HG03025 (cell line): ENCODE data around the gene CHRD.
"Not testable (repeated sequence)": the region's sequence is repeated elsewhere in the genome, so short reads cannot be mapped to it uniquely, and the experiment has no call there.

Source experiments
- ATAC-seq: cut with Tn5 transposase; IDR thresholded peaks from one replicate; pipeline ENCODE4 v1.9.1; 2021; ENCODE audit warnings: mild to moderate bottlenecking, moderate library complexity; ENCODE audit not compliant: unreplicated experiment, low FRiP score

The CHRD gene

GRCh38 chr3:184379358-184380184 lies at the start of gene CHRD:
Gene CHRD, plus strand, starts transcription at chr3:184380054. Its CDS starts 265 bp downstream, at chr3:184380319.
- no peak for ATAC-seq

DNA sequence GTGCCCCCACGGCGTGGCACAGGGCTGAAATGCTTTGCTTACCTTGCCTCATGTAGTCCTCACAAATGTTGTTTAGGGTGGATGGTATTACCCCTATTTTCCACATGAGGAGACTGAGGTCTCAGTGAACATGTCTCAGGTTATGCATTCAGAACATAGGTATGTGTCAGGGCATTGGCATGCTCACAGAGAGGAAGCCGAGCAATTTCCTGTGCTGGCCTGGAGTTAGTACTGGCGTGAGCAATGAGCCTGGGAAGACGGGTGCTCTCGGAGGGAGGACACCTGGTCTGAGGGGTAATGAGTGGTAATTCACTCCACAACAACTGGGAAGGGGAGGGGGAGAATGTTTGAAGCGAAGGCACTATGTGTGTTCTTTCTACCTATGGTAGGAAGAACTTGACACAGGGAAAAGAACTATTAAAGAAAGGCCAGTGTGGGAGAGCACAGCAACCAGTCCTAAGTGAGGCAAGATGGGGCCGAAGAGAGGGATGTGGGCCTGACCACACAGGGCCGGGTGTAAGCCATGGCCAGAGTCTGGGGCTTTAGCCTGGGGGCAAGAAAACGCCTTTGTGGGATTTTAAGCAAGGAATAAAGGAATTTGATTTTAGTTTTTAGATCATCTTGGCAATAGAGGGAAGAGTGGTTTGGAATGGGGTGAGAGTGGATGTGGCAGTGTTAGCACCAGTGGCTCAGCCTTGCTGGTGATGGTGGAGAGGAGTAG lies 47.3 kb upstream of the CHRD start:
- no peak for ATAC-seq

DNA sequence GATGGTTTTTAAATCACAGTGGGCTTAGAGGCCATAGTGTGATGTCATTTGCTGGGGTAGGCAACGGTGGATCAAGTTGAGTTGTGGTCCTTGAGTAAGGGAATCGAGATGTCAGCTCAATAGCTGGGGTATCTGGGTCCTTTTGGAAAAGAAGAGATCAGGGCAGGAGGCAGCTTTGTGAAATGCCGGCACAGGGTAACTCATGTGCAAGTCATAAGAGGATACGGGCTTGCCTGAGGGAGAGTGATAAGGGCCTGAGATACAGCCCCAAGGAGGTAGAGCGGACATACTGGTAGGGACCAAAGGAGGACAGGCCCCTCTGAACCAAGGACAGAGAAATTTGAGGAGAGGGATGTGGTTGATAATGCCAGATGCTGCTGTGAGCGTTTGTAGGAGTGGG lies 46.7 kb upstream of the CHRD start:
- ATAC-seq = no peak

- ATAC-seq = no peak
Observed at GRCh38 chr3:184333700-184334099, 46.2 kb upstream of the CHRD start.

- ATAC-seq = no peak
Observed at GRCh38 chr3:184334470-184335158, 45.2 kb upstream of the CHRD start.

DNA sequence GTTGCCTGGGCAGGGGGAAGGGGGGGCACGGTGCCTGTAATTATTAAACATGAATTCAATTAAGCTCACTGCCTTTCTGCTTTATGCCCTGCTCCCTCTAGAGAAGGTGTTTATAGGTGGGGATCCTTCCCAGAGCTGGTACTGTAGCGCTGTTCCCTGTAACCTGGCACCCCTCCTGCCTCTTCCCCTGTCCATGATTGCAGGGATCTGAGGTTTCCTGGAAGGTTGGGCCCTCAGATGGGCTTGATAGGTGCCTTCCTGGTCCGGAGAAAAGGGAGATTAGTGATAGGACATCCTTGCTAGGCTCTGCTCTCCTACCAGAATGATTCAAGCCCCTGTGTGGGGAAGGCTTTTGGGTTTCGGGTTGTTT lies 44.6 kb upstream of the CHRD start:
- ATAC-seq = no peak

DNA sequence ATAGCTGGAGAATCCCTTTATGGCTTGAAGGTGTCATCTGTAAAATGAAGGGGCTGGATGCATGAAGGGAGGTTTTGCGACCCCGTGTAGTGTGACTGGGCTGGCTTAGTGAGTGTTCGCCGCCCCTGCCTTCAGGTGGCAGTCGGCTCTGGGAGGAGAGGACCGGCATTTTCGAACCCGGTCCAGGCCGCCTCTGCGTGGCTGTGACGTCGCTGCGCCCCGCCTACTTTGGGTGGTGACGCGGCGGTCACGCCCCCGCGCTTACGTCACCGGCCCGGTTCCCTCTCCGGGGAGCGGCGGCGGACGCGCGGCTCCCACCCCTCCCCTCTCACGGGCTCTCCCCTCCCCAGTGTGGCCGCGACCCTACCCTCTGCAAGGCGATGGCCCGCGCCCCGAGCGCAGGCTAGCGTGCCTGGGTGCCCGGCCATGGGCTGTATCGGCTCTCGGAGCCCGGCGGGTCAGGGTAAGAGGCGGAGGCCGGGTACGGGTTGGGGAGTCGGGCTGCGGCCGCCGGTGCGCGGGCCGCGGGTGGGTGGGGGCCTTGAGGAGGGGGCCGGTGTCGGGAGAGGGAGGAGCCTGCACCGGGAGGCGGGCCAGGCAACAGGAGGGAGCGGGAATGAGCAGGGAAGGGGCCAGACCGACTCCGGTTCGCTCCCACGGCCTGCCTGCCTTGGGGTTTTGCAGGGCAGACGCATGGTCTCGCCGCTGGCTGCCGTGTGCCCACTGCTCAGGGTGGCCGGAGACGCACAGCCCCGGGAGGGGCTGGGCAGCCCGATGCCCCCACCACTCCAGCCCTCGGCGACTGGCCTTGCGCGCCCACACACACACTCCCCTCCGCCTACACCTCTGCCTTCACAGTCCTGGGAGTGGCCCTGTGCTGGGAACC lies 44.0 kb upstream of the CHRD start:
- no peak for ATAC-seq

DNA sequence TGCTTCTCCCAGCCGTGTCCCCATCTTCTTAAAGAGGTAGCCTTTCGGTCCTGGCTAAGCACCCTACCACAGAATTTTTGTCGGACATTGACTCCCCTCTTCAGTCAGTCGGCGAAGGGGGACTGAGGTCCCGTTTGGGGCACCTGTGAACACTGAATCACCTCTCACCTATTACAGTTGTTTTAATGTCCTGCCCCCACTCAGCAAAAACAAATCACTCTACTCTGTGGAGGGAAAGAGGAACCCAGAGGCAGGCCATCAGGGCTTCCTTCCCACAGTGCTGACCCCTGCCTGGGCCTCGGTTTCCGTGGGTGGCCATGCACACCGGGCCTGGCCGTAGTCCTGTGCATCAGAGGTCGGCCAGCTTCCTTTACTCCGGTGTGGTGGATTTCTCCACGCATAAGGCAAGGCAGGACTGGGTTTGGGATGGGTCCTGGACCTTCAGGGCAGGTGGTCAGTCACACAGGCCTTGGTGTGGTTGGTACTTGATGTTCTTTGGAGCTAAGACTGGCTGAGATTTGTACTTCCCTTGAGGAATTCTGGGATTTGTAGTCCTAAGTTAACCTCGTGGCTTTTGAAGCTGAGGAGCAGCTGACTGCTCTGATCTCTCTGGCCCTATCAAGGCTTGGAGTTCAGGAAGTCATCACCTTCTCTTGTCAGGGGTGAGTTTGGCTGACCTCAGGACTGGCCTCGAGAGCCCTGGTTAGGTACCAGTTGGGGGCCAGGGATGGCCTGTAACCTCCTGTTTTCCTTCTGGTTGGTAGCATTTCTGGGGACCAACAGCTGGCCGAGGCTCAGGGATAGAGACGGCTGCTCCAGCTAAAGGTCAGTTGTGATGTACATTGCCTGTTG lies 43.1 kb upstream of the CHRD start:
- no peak for ATAC-seq

DNA sequence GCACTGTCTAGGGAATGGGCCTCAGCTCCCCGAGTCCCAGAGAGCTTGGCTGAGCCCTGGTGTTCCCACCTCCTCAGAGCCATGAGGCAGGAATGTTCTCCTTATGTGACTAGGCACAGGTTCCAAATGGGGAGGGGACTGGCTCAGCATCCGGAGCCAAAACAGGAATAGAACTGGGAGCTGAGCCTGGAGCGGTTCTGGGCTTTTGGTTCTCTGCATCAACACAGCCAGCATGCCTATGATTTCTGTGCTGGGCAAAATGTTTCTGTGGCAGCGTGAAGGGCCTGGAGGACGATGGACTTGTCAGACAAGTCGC lies 42.5 kb upstream of the CHRD start, which contains the start of gene FAM131A:
TSS of gene FAM131A (plus strand) at position 202 of the 316 bp plus-strand sequence. CDS start at position 233, 31 bp downstream.
- no peak for ATAC-seq

DNA sequence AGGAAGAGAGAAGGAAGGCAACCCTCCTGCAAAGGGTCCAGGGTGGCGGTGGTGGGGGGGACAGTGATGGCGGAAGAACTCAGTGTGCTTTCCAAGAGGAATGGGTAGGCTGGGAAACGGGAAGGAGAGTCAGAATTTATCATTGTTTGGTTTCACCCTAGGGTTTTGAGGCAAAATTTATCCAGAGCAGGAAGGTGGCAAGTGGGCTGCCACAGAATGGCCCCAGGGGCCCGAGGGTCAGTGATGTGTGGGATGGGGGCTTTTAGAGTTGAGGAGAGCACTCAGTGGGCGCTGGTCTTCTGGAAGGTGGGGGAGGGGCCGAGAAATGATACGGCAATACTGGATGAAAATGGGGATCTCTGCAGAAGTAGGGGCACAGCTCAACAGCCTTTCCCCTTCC lies 41.9 kb upstream of the CHRD start:
- no peak for ATAC-seq

- no peak for ATAC-seq
Observed at GRCh38 chr3:184338511-184338945, 41.3 kb upstream of the CHRD start.

- no peak for ATAC-seq
Observed at GRCh38 chr3:184339001-184339400, 40.9 kb upstream of the CHRD start.

DNA sequence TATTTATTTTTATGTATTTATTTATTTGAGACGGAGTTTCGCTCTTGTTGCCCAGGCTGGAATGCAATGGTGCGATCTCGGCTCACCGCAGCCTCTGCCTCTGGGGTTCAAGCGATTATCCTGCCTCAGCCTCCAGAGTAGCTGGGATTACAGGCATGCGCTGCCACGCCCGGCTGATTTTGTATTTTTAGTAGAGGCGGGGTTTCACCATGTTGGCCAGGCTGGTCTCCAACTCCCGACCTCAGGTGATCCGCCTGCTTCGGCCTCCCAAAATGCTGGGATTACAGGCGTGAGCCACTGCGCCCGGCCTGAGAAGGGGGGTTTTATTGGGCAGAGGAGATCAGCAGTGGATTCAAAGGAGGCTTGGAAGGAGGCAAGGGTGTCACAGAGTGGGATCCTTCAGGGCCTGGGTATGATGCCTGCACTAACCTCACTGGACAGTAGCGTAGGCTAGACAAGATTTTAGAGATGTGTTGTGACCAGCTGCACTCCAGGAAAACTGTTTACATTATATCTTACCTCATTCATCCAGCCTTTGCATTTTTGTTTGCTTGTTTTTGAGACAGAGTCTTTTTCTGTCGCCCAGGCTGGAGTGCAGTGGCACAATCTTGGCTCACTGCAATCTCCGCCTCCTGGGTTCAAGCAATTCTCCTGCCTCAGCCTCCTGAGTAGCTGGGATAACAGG lies 40.3 kb upstream of the CHRD start:
- not testable (repeated sequence) for ATAC-seq

GRCh38 chr3:184341925-184342324 lies 37.9 kb upstream of the CHRD start:
- no peak for ATAC-seq

- ATAC-seq = no peak
Observed at GRCh38 chr3:184343200-184343876, 36.5 kb upstream of the CHRD start.

- no peak for ATAC-seq
Observed at GRCh38 chr3:184344579-184345316, 35.1 kb upstream of the CHRD start.

- ATAC-seq = no peak
Observed at GRCh38 chr3:184345317-184346144, 34.3 kb upstream of the CHRD start.
